Skeletal muscle satellite cell (primary cell): ENCODE data around the gene SORT1.
"Not testable (repeated sequence)": the region's sequence is repeated elsewhere in the genome, so short reads cannot be mapped to it uniquely, and the experiment has no call there.

Experiments used
- H3K27me3 ChIP-seq: 2 replicates; pipeline ENCODE4 v1.7.0; 2013; ENCODE audit warnings: low read length; ENCODE audit not compliant: control insufficient read depth, insufficient read depth
- H3K36me3 ChIP-seq: 2 replicates; pipeline ENCODE4 v1.7.0; 2013; ENCODE audit warnings: mild to moderate bottlenecking, control low read depth, low read length; ENCODE audit not compliant: insufficient read depth
- H3K4me1 ChIP-seq: 2 replicates; pipeline ENCODE4 v1.7.0; 2013; ENCODE audit warnings: low read length; ENCODE audit not compliant: control insufficient read depth, insufficient read depth
- H3K4me2 ChIP-seq: 2 replicates; pipeline ENCODE4 v1.7.0; 2013; ENCODE audit warnings: mild to moderate bottlenecking, low read length
- H3K4me3 ChIP-seq: 2 replicates; pipeline ENCODE4 v1.7.0; 2013; ENCODE audit warnings: low read length
- H3K9ac ChIP-seq: 2 replicates; pipeline ENCODE4 v1.7.0; 2013; ENCODE audit warnings: mild to moderate bottlenecking, low read depth, low read length, moderate library complexity
- H3K9me3 ChIP-seq: replicated peaks from 2 replicates; pipeline ENCODE4 v1.7.0; 2013; ENCODE audit warnings: mild to moderate bottlenecking, control low read depth, low read length

SORT1 gene

DNA sequence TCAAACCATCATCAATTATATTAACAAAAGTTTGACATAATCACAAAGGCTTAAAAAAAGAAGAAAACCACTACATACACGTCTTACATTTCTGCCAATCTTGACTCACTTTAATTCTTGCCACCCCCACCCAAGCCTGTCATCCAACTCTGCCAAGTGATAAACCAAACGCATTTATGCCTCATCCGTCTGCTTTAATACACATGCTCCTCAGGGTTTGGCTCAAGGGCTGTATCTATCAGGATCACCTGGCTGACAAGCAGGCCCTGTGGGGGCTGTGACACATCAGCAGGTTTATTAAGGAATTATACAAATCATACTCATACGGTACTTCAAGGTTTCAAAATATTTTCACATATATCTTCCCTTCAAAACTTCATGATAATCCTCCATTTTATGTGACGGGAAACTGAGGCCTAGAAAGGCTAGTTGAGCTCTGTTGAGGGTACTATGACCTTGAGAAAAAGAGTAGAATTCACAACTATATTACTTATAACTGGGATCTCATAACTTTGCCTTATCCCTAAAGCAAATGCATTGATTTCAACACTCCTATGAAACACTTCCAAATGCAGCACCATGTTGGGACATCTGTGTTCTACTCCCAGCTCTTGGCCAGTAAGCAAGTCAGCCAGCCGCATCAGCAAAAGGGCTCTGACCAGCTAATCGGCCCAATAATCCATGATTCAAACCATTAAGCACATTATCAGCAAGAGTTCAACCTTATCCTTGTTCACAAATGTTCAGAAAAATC is 8.7 kb downstream of the SORT1 start:
- H3K9ac ChIP-seq, result no peak overlapping the region
- peaks cover 72% of the 10 kb centered on the region for H3K4me1 ChIP-seq
- peak overlapping the region; percentile 8 for H3K4me2 ChIP-seq
- H3K27me3 ChIP-seq, result no peaks in the 10 kb centered on the region
- H3K36me3 ChIP-seq, result no peaks in the 10 kb centered on the region
- peaks cover 6% of the 10 kb centered on the region for H3K9me3 ChIP-seq
- no peak overlapping the region for H3K4me3 ChIP-seq

DNA sequence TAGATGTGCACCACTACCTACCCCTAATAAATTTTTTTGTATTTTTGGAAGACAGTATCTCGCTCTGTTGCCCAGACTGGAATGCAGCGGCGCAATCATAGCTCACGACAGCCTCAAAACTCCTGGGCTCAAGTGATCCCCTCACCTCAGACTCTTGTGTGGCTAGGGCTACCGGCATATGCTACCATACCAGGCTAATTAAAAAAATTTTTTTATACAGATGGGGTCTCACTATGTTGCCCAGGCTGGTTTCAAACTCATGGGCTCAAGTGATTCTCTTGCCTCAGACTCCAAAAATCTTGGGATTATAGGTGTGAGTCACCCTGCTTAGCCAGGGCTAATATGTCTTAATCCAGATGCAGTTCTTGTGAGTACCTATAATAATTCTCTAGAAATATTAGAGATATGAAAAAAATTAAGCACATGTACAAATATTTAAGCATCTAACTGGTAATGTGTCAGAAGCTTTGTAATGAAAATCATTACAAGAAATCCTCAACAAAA is 9.5 kb downstream of the SORT1 start:
- peaks cover 6% of the 10 kb centered on the region for H3K9me3 ChIP-seq
- H3K9ac ChIP-seq, result no peak overlapping the region
- H3K27me3 ChIP-seq, result no peaks in the 10 kb centered on the region
- H3K4me1 ChIP-seq, result peaks cover 72% of the 10 kb centered on the region
- no peak overlapping the region for H3K4me2 ChIP-seq
- H3K4me3 ChIP-seq, result no peak overlapping the region
- no peaks in the 10 kb centered on the region for H3K36me3 ChIP-seq

DNA sequence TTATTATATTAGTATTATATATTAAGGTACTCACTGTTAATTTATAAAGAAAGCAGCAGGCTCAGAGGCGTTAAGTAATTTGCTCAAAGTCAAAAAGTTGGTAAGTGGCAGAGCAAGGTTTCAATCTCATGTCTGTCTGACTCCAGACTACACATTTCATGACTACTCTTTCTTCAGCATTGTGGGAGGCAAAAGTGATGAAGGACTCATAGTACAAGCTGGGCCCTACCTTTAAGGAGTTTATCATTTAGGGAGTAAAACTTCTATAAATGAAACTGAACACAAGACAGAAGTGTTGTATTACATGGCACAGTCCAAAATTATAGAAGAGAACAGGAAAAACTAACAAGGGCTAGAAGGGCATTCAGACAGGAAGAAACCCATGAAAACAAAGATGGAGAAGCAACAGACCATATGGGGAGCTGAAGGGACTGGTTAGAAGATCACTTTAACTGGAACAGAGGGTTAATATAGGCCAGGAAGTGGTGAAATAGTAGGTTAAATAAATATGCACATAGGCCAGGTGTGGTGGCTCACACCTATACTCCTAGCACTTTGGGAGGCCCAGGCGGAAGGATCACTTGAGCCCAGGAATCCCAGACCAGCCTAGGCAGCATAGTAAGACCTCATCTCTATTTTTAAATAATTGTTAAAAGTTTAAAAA is 11.5 kb downstream of the SORT1 start:
- Histone ChIP-seq H3K4me2 (no peak overlapping the region), H3K27me3 (no peaks in the 10 kb centered on the region), H3K4me1 (peaks cover 59% of the 10 kb centered on the region), H3K9ac (no peak overlapping the region), H3K9me3 (peaks cover 6% of the 10 kb centered on the region), H3K4me3 (no peak overlapping the region), H3K36me3 (no peaks in the 10 kb centered on the region)

DNA sequence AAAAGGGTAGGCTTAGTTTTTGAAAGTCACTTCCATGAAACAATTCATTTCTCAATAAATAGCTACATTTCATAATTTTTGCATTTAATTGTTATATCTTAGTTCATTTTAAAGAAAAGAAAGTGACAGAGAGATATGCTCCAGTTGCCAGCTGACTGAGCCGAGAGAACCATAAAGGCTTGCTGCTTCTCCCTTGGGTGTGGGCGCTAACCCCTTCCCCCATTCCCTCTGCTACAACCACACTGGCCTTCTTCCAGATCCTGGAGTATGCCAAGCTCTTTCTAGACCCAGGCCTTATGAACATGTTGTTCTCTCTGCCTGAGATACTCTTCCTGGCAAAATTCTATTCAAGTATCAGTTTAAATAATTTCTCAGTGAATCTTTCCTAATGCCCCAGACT is 12.3 kb downstream of the SORT1 start:
- no peak overlapping the region for H3K9ac ChIP-seq
- H3K36me3 ChIP-seq, result no peaks in the 10 kb centered on the region
- H3K4me1 ChIP-seq, result peaks cover 52% of the 10 kb centered on the region
- H3K27me3 ChIP-seq, result no peaks in the 10 kb centered on the region
- H3K9me3 ChIP-seq, result peaks cover 6% of the 10 kb centered on the region
- no peak overlapping the region for H3K4me3 ChIP-seq
- peak overlapping the region; percentile 30 for H3K4me2 ChIP-seq

DNA sequence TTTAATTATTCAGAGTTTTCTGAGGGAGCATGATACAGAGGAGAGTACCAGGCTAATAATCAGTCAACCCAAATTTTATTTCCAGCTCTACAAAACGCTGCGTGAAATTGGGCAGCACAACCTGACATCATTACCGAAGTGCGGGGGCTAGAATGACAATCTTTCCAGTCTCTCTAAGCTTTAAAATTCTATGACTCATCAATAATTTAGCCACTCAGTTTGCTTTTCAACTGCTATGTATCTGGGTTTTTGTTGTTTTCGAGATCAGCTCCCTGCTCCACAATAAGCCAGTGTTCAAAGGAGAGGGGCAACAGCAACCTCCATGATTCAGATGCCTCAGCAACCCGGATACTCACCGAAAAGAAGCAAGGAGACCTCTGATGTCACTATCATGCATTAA is 13.9 kb downstream of the SORT1 start:
- H3K4me1 ChIP-seq, result peaks cover 45% of the 10 kb centered on the region
- peak overlapping the region; percentile 54 for H3K9ac ChIP-seq
- H3K9me3 ChIP-seq, result peaks cover 6% of the 10 kb centered on the region
- peak overlapping the region; percentile 66 for H3K4me2 ChIP-seq
- peak overlapping the region; percentile 35 for H3K4me3 ChIP-seq
- no peaks in the 10 kb centered on the region for H3K27me3 ChIP-seq
- H3K36me3 ChIP-seq, result no peaks in the 10 kb centered on the region

DNA sequence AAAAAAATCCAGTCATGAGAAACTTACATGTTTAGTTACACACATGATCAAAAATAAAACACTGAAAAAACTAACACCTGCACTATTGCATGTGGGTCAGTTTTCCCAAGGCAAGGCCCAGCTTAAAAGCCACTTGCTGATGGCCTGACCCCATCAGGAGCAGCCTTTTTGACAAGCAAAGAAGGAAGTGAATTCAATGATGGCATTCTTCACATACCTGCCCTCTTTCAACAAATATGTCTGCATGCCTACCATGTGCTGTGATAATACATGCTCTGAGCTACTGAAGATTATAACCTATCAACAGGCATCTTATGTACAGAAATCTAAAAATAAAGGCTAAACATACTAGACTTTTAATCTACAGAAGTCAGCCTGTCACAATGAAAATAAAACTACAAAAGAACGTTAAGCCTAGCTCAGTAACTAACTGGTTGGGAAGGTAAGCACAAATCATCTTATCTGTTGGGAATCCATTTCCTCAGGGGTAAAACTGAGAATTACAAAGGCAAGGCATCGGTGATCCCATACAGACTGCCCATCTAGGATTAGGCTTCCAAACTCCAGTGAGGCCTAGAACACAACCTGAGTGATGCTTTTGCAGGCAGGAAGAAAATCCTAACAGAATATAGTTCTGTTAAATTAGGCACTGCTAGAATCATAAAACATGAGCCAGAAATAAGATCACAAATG is 14.5 kb downstream of the SORT1 start:
- Histone ChIP-seq H3K27me3 (no peaks in the 10 kb centered on the region), H3K4me2 (peak overlapping the region; percentile 66), H3K9ac (peak overlapping the region; percentile 54), H3K9me3 (peaks cover 6% of the 10 kb centered on the region), H3K36me3 (no peaks in the 10 kb centered on the region), H3K4me1 (peaks cover 46% of the 10 kb centered on the region), H3K4me3 (peak overlapping the region; percentile 7)

DNA sequence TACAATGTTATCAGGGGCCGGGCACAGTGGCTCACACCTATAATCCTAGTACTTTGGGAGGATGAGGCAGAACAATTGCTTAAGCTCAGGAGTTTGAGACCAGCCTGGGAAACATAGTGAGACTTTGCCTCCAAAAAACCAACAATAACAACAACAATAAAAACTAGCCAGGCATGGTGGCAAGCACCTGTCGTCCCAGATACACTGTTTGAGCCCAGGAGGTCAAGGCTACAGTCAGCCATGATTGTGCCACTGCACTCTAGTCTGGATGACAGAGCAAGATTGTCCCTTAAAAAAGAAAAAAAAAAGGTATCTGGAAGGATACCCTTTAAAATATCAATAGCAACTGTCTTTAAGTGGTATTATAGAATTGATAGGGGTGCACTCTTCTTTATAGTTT is 16.1 kb downstream of the SORT1 start:
- Histone ChIP-seq H3K36me3 (no peaks in the 10 kb centered on the region), H3K9ac (no peak overlapping the region), H3K27me3 (no peaks in the 10 kb centered on the region), H3K9me3 (peaks cover 6% of the 10 kb centered on the region), H3K4me3 (no peak overlapping the region), H3K4me1 (peaks cover 58% of the 10 kb centered on the region), H3K4me2 (no peak overlapping the region)

DNA sequence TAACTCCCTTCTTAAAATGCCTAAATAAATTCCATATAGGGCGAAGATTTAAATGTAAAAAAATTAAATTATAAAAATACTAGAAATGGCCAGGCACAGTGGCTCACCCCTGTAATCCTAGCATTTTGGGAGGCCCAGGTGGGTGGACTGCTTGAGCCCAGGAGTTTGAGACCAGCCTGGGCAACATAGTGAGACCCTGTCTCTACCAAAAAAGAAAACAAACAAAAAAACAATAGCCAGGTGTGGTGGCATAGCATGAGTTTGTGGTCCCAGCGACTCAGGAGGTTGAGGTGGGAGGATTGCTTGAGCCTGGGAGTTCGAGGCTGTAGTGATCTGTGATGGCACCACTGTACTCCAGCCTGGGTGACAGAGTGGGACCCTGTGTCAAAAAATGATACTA is 17.8 kb downstream of the SORT1 start:
- no peak overlapping the region for H3K4me3 ChIP-seq
- H3K9ac ChIP-seq, result peak overlapping the region; percentile 55
- H3K4me2 ChIP-seq, result no peak overlapping the region
- H3K36me3 ChIP-seq, result no peaks in the 10 kb centered on the region
- no peaks in the 10 kb centered on the region for H3K27me3 ChIP-seq
- peaks cover 58% of the 10 kb centered on the region for H3K4me1 ChIP-seq
- H3K9me3 ChIP-seq, result peaks cover under 1% of the 10 kb centered on the region

DNA sequence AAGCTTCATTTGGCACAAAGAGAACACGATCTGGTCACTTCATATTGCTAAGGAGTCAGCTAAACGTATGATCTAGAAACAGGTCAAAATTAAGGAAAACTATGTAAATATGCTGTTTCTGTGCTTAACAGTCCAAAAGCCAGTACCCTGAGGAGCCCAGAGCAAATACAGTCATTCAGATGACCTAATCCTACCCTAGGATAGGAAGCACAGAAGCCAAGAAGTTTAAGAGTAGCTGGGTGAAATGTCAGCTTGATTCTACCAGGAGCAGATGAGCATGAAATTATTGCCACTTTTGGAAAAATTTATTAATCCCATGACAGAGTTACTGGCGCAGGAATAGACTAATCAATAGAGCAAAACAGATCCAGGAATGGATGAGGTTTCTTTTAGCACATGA is 18.3 kb downstream of the SORT1 start:
- peaks cover 58% of the 10 kb centered on the region for H3K4me1 ChIP-seq
- H3K4me3 ChIP-seq, result no peak overlapping the region
- H3K9me3 ChIP-seq, result no peaks in the 10 kb centered on the region
- H3K4me2 ChIP-seq, result peak overlapping the region; percentile 48
- H3K36me3 ChIP-seq, result no peaks in the 10 kb centered on the region
- H3K9ac ChIP-seq, result peak overlapping the region; percentile 55
- no peaks in the 10 kb centered on the region for H3K27me3 ChIP-seq

DNA sequence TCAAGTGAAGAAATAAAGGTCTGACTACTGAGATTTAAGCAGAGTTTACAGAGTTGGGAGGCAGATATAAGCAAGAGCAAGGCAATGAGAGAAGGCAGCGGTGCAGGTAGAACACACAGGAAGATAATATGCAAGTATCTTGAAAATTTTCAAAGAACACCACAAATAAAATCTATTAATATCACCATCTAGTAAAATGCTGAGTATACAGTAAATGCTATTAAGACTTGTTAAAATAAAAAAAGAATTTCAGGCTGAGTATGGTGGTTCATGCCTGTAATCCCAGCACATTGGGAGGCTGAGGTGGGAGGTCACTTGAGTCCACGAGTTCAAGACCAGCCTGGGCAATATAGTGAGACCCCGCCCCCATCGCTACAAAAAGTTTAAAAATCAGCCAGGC is 20.0 kb downstream of the SORT1 start:
- H3K27me3 ChIP-seq, result no peaks in the 10 kb centered on the region
- no peak overlapping the region for H3K4me2 ChIP-seq
- no peak overlapping the region for H3K4me3 ChIP-seq
- H3K9me3 ChIP-seq, result no peaks in the 10 kb centered on the region
- H3K4me1 ChIP-seq, result peaks cover 47% of the 10 kb centered on the region
- H3K36me3 ChIP-seq, result no peaks in the 10 kb centered on the region
- H3K9ac ChIP-seq, result peak overlapping the region; percentile 31

DNA sequence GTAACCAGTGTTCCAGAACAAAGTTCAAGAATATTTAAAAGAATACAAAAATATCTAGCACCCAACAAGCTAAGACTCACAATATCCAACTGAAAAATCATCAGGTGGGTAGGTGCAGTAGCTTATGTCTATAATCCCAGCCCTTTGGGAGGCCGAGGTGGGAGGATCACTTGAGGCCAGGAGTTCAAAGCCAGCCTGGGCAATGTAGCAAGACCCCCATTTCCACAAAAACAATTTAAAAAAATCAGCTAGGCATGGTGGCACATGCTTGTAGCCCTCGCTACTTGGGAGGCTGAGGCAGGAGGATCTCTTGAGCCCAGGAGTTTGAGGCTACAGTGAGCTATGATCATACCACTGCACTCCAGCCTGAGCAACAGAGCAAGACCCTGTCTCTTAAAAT is 24.0 kb downstream of the SORT1 start:
- H3K4me1 ChIP-seq, result peaks cover 72% of the 10 kb centered on the region
- H3K36me3 ChIP-seq, H3K4me3 ChIP-seq, H3K9me3 ChIP-seq, H3K4me2 ChIP-seq, H3K27me3 ChIP-seq, H3K9ac ChIP-seq: not testable (repeated sequence)
